Testis (tissue), 2 donors: ENCODE data around the gene CNTN2.

Source experiments
- CTCF ChIP-seq, 3 experiments: fragments of 450-650 bp in 2 of 3; fragments of 200-600 bp in 1 of 3; sonication (generic) in 1 of 3; IDR thresholded peaks; one replicate each; pipeline ENCODE4 v1.5.1; 2016 to 2019; ENCODE audit warnings: antibody characterized with exemption in 3 of 3, mild to moderate bottlenecking in 2 of 3, moderate library complexity in 1 of 3
- POLR2A ChIP-seq: fragments of 450-650 bp; IDR thresholded peaks from one replicate; pipeline ENCODE4 v1.6.1; 2017; ENCODE audit warnings: antibody characterized with exemption, mild to moderate bottlenecking, moderate library complexity

GRCh38 chr1:205028924-205029323 lies 14.1 kb upstream of the CNTN2 start:
- no peak for TF ChIP-seq CTCF (IDR thresholded peaks at IDR 0.05)
- TF ChIP-seq POLR2A, result no peak
